HUES48 (cell line): ENCODE measurements around the gene AP2A1.

Experiments used
- H3K27ac ChIP-seq: one replicate; pipeline ENCODE4 v1.7.0; 2013; ENCODE audit warnings: low read depth, low read length, inconsistent platforms
- H3K27me3 ChIP-seq: 2 replicates; pipeline ENCODE4 v1.6.1; 2013; ENCODE audit warnings: mild to moderate bottlenecking, low read length; ENCODE audit not compliant: control insufficient read depth, insufficient read depth
- H3K36me3 ChIP-seq: 2 replicates; pipeline ENCODE4 v1.6.1; 2013; ENCODE audit warnings: low read length; ENCODE audit not compliant: control insufficient read depth, insufficient read depth
- H3K4me1 ChIP-seq: 2 replicates; pipeline ENCODE4 v1.6.1; 2013; ENCODE audit warnings: mild to moderate bottlenecking, low read length; ENCODE audit not compliant: control insufficient read depth, insufficient read depth
- H3K4me3 ChIP-seq: 2 replicates; pipeline ENCODE4 v1.5.1; 2013; ENCODE audit warnings: mild to moderate bottlenecking, low read depth, low read length
- H3K9ac ChIP-seq: 2 replicates; pipeline ENCODE4 v1.6.1; 2013; ENCODE audit warnings: mild to moderate bottlenecking, low read depth, low read length, moderate library complexity
- H3K9me3 ChIP-seq: 2 replicates; pipeline ENCODE4 v1.6.1; 2013; ENCODE audit warnings: low read length; ENCODE audit not compliant: control insufficient read depth, insufficient read depth

The AP2A1 gene

DNA sequence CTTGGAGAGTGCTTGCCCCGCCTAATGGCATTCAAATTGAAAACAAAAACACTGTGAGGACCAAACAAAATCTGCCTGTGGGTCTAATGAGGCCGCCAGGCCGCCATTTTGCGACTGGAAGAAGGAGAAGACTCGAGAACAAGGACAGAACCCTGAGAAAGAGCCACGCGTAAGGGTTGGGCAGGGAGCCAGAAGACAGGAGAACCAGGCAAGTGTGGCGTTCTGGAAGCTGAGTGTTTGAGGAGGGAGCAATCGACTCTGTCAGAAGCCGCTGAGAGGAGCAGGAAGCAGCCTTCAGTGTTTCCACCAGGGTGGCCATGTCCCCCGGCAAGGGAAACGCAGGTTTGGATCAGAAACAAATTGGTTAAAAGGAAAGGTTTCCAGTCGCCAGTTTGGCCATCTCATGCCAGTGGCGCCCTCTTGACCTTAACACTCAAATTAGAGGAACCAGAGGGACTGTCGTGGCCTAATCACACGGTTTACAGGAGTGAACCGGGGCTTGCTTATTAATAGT lies 74.0 kb downstream of the AP2A1 start:
- Histone ChIP-seq H3K36me3 (peaks cover 45% of the 10 kb centered on the region), H3K27ac (no peak overlapping the region), H3K4me3 (no peak overlapping the region), H3K4me1 (no peaks in the 10 kb centered on the region), H3K9me3 (no peaks in the 10 kb centered on the region), H3K27me3 (no peaks in the 10 kb centered on the region), H3K9ac (no peak overlapping the region)

DNA sequence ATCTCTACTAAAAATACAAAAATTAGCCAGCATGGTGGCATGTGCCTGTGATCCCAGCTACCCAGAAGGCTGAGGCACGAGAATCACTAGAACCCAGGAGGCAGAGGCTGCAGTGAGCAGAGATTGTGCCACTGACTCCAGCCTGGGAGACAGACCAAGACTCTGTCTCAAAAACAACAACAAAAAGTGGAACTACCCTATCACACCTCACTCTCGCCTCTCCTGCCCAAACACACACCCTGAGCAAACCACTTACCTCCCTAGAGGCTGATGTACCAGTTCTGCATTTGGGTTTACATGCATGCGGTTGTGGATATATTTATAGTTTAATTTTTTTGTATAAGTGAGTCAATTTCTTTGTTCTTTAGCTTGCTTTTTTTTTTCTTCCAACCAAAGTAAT lies 76.5 kb downstream of the AP2A1 start:
- H3K4me1 ChIP-seq = no peaks in the 10 kb centered on the region
- H3K27ac ChIP-seq = no peak overlapping the region
- no peak overlapping the region for H3K4me3 ChIP-seq
- no peaks in the 10 kb centered on the region for H3K9me3 ChIP-seq
- no peak overlapping the region for H3K9ac ChIP-seq
- H3K27me3 ChIP-seq = no peaks in the 10 kb centered on the region
- H3K36me3 ChIP-seq = peaks cover 21% of the 10 kb centered on the region

DNA sequence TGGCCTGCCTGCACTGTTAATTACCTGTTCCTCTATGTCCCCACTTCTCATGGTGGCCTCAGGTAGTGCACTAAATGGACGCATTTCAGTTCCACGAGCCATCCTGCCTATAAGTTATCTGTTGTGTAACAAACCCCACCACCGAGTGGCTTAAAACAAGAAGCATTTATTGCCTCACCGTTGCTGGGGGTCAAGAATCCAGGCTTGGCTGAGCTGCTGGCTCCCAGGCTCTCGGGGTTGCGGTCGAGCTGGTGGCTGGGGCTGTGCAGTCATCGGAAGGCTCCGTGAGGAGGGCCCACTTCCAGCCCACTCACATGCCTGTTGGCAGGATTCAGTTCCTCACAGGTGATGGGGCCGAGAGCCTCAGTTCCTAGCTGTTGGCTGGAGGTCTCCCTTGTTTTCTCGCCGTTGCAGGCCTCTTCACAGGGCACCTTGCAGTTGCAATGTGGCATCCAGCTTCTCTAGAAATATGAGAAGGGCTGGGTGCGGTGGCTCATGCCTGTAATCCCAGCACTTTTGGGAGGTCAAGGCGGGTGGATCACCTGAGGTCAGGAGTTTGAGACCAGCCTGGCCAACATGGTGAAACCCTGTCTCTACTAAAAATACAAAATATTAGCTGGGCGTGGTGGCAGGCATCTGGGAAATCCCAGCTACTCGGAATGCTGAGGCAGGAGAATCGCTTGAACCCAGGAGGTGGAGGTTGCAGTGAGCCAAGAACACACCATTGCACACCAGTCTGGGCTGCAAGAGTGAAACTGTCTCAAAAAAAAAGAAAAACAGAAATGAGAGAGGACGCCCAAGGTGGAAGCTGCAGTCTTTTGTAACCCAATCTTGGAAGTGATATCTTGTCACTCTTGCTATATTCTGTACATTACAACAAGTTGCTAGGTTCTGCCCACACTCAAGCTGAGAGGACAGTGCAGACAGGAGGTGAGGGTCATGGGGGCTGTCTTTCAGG lies 77.6 kb downstream of the AP2A1 start:
- Histone ChIP-seq H3K27me3 (no peaks in the 10 kb centered on the region), H3K9ac (no peak overlapping the region), H3K4me3 (no peak overlapping the region), H3K27ac (no peak overlapping the region), H3K9me3 (no peaks in the 10 kb centered on the region), H3K4me1 (no peaks in the 10 kb centered on the region), H3K36me3 (peaks cover 10% of the 10 kb centered on the region)

DNA sequence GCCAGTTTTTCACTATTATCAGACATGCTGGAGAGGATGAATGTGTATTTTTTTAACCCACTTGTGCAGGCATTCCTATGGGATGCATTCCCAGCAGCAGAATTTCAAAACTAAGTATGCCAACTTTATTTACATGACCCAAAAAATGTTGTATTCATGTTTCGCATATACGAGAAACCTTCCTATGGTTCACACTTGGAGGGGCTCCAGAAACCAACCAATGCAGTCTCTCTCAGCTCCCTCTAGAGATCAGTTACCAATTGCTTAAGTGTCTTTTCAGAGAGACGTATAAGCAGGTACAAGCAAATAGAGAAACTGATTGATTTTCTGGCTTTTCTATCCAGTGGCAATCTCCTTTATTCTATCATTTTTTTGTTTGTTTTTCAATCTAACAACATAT lies 78.6 kb downstream of the AP2A1 start:
- H3K27me3 ChIP-seq = no peaks in the 10 kb centered on the region
- H3K9ac ChIP-seq = no peak overlapping the region
- no peak overlapping the region for H3K27ac ChIP-seq

DNA sequence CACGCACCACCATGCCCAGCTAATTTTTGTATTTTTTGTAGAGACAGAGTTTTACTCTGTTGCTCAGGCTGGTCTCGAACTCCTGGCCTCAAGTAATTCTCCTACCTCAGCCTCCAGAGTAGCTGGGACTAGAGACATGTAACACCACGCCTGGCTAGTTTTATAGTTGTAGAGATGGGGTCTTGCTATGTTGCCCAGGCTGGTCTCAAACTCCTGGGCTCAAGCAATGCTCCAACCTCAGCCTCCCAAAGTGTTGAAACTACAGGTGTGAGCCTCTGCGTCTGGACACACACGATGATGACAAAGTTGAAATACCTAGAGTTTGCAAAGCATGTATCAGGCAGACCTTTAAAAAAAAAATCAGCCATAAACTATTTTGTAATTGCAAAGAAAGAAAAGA lies 79.6 kb downstream of the AP2A1 start:
- H3K4me3 ChIP-seq = no peak overlapping the region
- H3K9me3 ChIP-seq = no peaks in the 10 kb centered on the region
- no peaks in the 10 kb centered on the region for H3K36me3 ChIP-seq
- no peaks in the 10 kb centered on the region for H3K27me3 ChIP-seq
- no peak overlapping the region for H3K9ac ChIP-seq
- H3K27ac ChIP-seq = no peak overlapping the region
- peaks cover 5% of the 10 kb centered on the region; the same call in 1 of the 2 replicates for H3K4me1 ChIP-seq

More for the DNA sequence above, 78.6 kb downstream of the AP2A1 start:
- no peak overlapping the region for H3K4me3 ChIP-seq
- H3K4me1 ChIP-seq = peaks cover 5% of the 10 kb centered on the region; the same call in 1 of the 2 replicates
- no peaks in the 10 kb centered on the region for H3K36me3 ChIP-seq
- no peaks in the 10 kb centered on the region for H3K9me3 ChIP-seq

DNA sequence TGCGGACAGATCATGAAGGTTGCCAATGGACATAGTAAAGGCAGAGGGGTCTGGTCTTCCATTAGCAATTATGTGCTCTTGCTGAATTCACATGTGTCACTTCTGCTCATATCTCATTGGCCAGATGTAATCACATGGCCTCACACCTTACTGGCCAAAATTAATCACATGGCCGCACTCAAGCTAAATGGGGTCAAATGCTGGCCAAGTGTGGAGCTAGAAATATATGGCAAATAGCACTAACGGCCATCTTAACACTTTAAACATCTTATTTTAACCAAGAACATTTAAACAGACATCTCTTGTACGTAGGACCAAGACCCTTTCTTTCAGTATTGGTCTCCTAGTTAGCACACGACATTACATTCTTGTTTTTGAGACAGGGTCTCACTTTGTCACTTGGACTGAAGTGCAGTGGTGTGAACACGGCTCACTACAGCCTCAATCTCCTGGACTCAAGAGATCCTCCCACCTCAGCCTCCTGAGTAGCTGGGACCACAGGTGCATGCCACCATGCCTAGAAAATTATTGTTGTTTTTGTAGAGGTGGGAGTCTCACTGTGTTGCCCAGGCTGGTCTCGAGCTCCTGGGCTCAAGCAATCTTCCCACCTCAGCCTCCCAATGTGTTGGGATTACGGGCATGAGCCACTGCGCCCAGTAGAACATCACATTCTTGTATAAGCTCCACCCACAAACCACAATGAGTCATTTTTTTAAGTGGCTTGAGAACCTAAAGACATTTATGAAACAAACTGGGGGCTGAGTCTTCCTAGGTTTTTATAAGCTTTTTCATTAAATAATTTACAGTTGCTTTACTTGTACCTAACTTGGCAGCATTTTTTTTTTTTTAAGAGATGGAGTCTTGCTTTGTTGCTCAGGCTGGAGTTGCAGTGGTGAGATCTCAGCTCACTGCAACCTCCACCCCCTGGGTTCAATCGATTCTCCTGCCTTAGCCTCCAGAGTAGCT lies 81.2 kb downstream of the AP2A1 start:
- Histone ChIP-seq H3K36me3 (peaks cover 10% of the 10 kb centered on the region; the same call in 1 of the 2 replicates), H3K9me3 (no peaks in the 10 kb centered on the region), H3K27me3 (no peaks in the 10 kb centered on the region), H3K4me1 (peaks cover 16% of the 10 kb centered on the region), H3K27ac (no peak overlapping the region), H3K4me3 (no peak overlapping the region), H3K9ac (no peak overlapping the region)

DNA sequence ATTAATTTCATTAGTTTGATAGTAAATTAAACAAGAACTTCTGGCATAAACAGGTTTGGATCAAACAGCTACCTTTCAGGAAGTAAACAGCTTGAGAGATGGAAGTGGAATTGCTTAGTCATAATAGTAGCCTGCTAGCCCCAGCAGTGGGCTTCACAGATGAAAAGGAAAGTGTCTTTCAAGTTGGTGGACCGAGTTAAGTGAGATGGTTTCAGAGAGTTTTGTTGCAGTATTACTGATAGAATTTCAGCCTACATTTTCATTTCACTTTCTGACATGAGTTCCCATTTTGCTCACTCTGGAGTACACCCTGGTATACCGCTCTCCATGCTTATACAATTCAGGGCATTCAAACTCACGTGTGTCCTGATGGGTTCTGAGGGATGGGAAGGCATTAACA lies 82.1 kb downstream of the AP2A1 start:
- H3K9ac ChIP-seq = no peak overlapping the region
- H3K36me3 ChIP-seq = peaks cover 15% of the 10 kb centered on the region
- H3K4me1 ChIP-seq = peaks cover 16% of the 10 kb centered on the region
- H3K9me3 ChIP-seq = no peaks in the 10 kb centered on the region
- H3K27ac ChIP-seq = no peak overlapping the region
- H3K4me3 ChIP-seq = no peak overlapping the region
- no peaks in the 10 kb centered on the region for H3K27me3 ChIP-seq

DNA sequence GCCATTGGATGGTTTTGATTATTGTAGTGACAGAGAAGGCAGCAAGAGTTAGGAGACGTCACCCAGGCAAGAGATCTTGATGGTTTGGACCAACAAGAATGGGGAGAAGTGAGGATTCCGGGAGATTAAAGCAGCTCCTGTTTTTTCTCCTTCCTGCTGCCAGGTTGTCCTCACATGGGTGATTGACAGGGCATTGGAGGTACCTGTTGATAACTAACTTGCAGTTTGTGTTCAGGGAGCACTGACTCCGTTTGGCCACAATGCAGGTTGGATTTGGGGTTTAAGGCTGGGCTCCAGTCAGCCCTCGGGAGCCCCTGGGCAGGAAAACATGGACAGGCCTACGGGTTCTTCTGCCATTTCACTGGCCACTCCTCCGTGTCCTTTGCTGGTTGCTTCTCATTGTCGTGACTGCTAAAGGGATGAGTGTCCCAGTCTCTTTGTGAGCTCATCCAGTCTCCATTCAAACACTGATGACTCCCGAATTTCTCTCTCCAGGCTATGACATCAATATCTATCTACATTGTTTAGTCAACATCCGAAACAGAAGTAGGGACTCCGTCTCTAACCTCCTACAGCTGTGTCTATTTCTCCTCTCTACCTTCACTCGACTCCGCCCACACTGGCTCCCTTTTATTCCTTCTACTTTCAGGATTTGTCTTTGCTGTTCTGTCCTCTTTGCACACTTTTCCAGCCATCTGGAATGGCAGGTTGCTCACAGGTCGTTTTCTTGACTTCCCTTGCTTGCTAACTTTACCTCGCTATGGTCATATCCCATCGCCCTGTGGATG lies 82.8 kb downstream of the AP2A1 start:
- peaks cover 16% of the 10 kb centered on the region for H3K4me1 ChIP-seq
- H3K27ac ChIP-seq = no peak overlapping the region
- H3K9ac ChIP-seq = no peak overlapping the region
- no peaks in the 10 kb centered on the region for H3K9me3 ChIP-seq
- H3K4me3 ChIP-seq = peak overlapping the region; percentile 96
- H3K27me3 ChIP-seq = no peaks in the 10 kb centered on the region
- H3K36me3 ChIP-seq = peaks cover 20% of the 10 kb centered on the region

DNA sequence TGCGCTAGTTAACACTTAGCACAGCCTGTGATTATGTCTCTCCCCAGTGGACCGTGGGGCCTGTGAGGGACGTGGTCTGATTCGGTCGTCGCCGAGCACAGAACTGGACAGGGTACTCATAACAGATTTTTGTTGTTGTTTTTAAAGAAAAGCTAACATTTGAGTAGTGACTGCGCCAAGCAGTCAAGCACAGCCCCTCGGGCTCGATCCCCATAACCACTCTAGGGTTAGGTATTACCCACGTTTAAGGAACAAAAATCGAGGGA lies 83.4 kb downstream of the AP2A1 start:
- H3K9ac ChIP-seq = no peak overlapping the region
- no peaks in the 10 kb centered on the region for H3K27me3 ChIP-seq
- H3K4me3 ChIP-seq = peak overlapping the region; percentile 96
- H3K4me1 ChIP-seq = peaks cover 16% of the 10 kb centered on the region
- peaks cover 25% of the 10 kb centered on the region for H3K36me3 ChIP-seq
- H3K27ac ChIP-seq = no peak overlapping the region
- no peaks in the 10 kb centered on the region for H3K9me3 ChIP-seq

DNA sequence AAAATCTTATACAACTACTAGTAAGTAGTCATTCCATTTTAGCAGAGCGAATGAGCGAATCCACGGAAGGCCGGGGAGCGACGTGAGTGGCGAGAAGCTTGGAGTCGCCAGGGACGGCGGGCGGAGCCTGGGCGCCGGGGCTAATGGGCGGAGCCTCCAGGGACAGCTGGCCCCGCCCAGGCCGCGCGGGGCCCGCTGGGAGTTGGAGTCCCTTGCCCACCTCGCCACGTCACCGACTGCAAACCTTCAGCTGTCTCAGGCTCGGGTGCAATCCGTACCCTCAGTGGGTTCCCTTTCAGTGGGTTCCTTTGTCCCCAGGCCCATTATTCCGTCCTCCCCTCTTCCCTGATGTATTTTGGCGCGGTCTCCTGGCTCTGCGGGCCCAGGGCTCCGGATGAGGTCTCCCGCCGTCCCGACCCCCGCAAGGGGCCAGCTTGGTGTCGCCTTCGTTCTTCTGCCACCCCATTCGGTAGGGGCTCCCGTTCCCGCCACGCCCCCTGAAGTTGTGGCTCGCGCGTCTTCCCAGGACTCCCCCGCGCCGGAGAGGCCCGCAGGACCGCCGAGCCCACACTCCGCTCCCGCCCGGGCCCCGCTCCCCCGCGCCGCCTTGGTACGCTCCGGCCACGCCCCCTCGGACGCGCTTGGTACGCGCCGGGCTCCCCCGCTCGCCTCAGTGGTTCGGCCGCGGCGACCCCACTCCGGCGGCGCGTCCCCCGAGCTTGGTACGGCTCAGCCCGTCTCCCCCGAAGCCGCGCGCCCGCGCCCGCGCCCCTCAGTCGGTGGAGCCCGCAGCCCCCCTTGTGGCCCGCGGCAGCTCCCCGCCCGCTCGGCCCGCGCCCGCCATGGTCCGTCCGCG lies 83.9 kb downstream of the AP2A1 start, which contains the start of gene PTOV1:
Gene PTOV1, plus strand, starts transcription at position 673 of the 856 bp plus-strand sequence.
- Histone ChIP-seq H3K27me3 (no peaks in the 10 kb centered on the region), H3K9me3 (no peaks in the 10 kb centered on the region), H3K4me3 (peak within 1 kb of the TSS; percentile 96), H3K4me1 (peaks cover 16% of the 10 kb centered on the region), H3K9ac (peak within 1 kb of the TSS; percentile 87), H3K27ac (peak within 1 kb of the TSS; percentile 97), H3K36me3 (peaks cover 30% of the 10 kb centered on the region)
